Activated T-cell treated with anti-CD3 and anti-CD28 coated beads, Interleukin-2, amount 50 U/mL, for 24 hours (primary cell): ENCODE data around the gene KCTD19.

ENCODE experiments used
- DNase-seq: peaks from one replicate; pipeline ENCODE4 v3.0.0-alpha.2; 2020
- H3K27ac Mint-ChIP-seq: 2 replicates; pipeline ENCODE4 v1.8.0; 2020; ENCODE audit warnings: mild to moderate bottlenecking, mixed read lengths
- H3K27me3 Mint-ChIP-seq: 2 replicates; pipeline ENCODE4 v1.8.0; 2020; ENCODE audit warnings: mixed read lengths
- H3K36me3 Mint-ChIP-seq: 2 replicates; pipeline ENCODE4 v1.8.0; 2020; ENCODE audit warnings: low read depth, mixed read lengths
- H3K4me1 Mint-ChIP-seq: 2 replicates; pipeline ENCODE4 v1.8.0; 2020; ENCODE audit warnings: low read depth, mixed read lengths
- H3K4me3 Mint-ChIP-seq: 2 replicates; pipeline ENCODE4 v1.8.0; 2020; ENCODE audit warnings: mild to moderate bottlenecking, moderate library complexity, mixed read lengths
- H3K9me3 Mint-ChIP-seq: 2 replicates; pipeline ENCODE4 v1.8.0; 2020; ENCODE audit warnings: mixed read lengths

Gene KCTD19

GRCh38 chr16:67241008-67241900 lies 85.3 kb downstream of the KCTD19 start:
- Mint-ChIP-seq H3K9me3 (no peaks in the 10 kb centered on the region), H3K4me3 (no peak overlapping the region), H3K27me3 (no peaks in the 10 kb centered on the region), H3K4me1 (peaks cover 46% of the 10 kb centered on the region), H3K36me3 (peaks cover 52% of the 10 kb centered on the region), H3K27ac (peak overlapping the region; percentile 92)
- DNase-seq, result no peak

GRCh38 chr16:67240506-67240905 lies 86.0 kb downstream of the KCTD19 start:
- H3K27ac Mint-ChIP-seq, result peak overlapping the region; percentile 79
- peaks cover 60% of the 10 kb centered on the region for H3K36me3 Mint-ChIP-seq
- no peak for DNase-seq
- H3K9me3 Mint-ChIP-seq, result no peaks in the 10 kb centered on the region
- H3K4me1 Mint-ChIP-seq, result peaks cover 45% of the 10 kb centered on the region
- H3K27me3 Mint-ChIP-seq, result no peaks in the 10 kb centered on the region
- no peak overlapping the region for H3K4me3 Mint-ChIP-seq
